ENCODE measurements around the gene RAB34. TPM values are rescaled to one million over a fixed set of nuclear protein-coding genes. Genes with fewer than 3 reads are reported as not detected.
"Not testable (repeated sequence)": the region's sequence is repeated elsewhere in the genome, so short reads cannot be mapped to it uniquely, and the experiment has no call there.

Gene RAB34
- total and polyA plus RNA-seq, 2 donors (not counting 3 experiments of a cell fraction or from before 2014, with no cell fraction given), result 62.3 to 113 TPM

GRCh38 chr17:28737316-28737715, 19.6 kb upstream of the RAB34 start:
- no peak overlapping the region for H3K27ac ChIP-seq (ENCODE audit: insufficient read depth, low read depth, low read length)
- no peaks in the 10 kb centered on the region for H3K27me3 ChIP-seq (ENCODE audit: control insufficient read depth in 2 of 2, insufficient read depth in 2 of 2, low read length in 2 of 2)
- no peaks in the 10 kb centered on the region for H3K9me3 ChIP-seq (replicated peaks; ENCODE audit: control insufficient read depth, insufficient read depth, low read length)
- no TSS peak for BruUV-seq (replicated peaks)
- CTCF ChIA-PET, result interaction anchor here (1.2 kb wide), 1 partner anchor 10 kb away, joined by 3 read pairs; no protein-coding TSS in a partner anchor
- no peak for TF ChIP-seq POLR2AphosphoS5 (IDR thresholded peaks at IDR 0.05; ENCODE audit: insufficient read depth, low read depth, low read length)
- TF ChIP-seq CTCF (IDR thresholded peaks at IDR 0.05; ENCODE audit: extremely low read depth in 1 of 2, insufficient read depth in 1 of 2, low read depth in 1 of 2, low read length in 2 of 2), result no peak
- TF ChIP-seq MYC (IDR thresholded peaks at IDR 0.05; ENCODE audit: low read depth, low read length), result no peak
- no peak for TF ChIP-seq MAX (IDR thresholded peaks at IDR 0.05; ENCODE audit: insufficient read depth, insufficient read length)
- TF ChIP-seq EZH2 (IDR thresholded peaks at IDR 0.05; ENCODE audit: borderline replicate concordance, low read depth, low read length, severe bottlenecking), result no peak
- FAIRE-seq, result no peak
- POLR2A ChIA-PET, result no interaction called here
- no peak overlapping the region for H3K4me2 ChIP-seq (ENCODE audit: insufficient read depth, low read length)
- no peak overlapping the region for H2AFZ ChIP-seq (ENCODE audit: low read depth, low read length)
- H3K36me3 ChIP-seq (ENCODE audit: control insufficient read depth in 2 of 2, extremely low read depth in 1 of 2, insufficient read depth in 2 of 2, low read length in 2 of 2), result no peaks in the 10 kb centered on the region
- DNase-seq (ENCODE audit: low read depth, low spot score), result no peak
- no peaks in the 10 kb centered on the region for H3K79me2 ChIP-seq (ENCODE audit: control insufficient read depth, insufficient read depth, low read length)
- H3K4me3 ChIP-seq (replicated peaks in 1 of 3; ENCODE audit: insufficient read depth in 1 of 3, low read depth in 1 of 3, low read length in 3 of 3), result no peak overlapping the region
- H4K20me1 ChIP-seq (replicated peaks; ENCODE audit: control insufficient read depth, extremely low read depth, insufficient read depth, low read length), result no peaks in the 10 kb centered on the region
- dilution Hi-C loops (cut with MboI; ENCODE audit: extremely low pct_ligation_motif_present, low sequenced_read_pairs), result no loop called here
- intact Hi-C loops (cut with micrococcal nuclease), result no loop called here
- no peaks in the 10 kb centered on the region for H3K4me1 ChIP-seq (ENCODE audit: control insufficient read depth, extremely low read depth, insufficient read depth, low read length)
- H3K9ac ChIP-seq (replicated peaks; ENCODE audit: extremely low read depth, insufficient read depth, low read length), result no peak overlapping the region
- no peaks in the 10 kb centered on the region for H3K9me1 ChIP-seq (replicated peaks; ENCODE audit: control insufficient read depth, extremely low read depth, insufficient read depth, low read length)

- CTCF ChIA-PET, result interaction anchor here (1.2 to 13.7 kb wide), 3 partner anchors 9 to 11 kb away, joined by 3 to 602 read pairs (median 8); partner anchors contain the start of gene TRAF4
- intact Hi-C loops (cut with micrococcal nuclease); H3K36me3 ChIP-seq (ENCODE audit: control insufficient read depth in 2 of 2, extremely low read depth in 1 of 2, insufficient read depth in 2 of 2, low read length in 2 of 2); H2AFZ ChIP-seq (ENCODE audit: low read depth, low read length); BruUV-seq (replicated peaks); H3K27me3 ChIP-seq (ENCODE audit: control insufficient read depth in 2 of 2, insufficient read depth in 2 of 2, low read length in 2 of 2); H3K4me2 ChIP-seq (ENCODE audit: insufficient read depth, low read length); H3K9ac ChIP-seq (replicated peaks; ENCODE audit: extremely low read depth, insufficient read depth, low read length); H3K9me1 ChIP-seq (replicated peaks; ENCODE audit: control insufficient read depth, extremely low read depth, insufficient read depth, low read length); POLR2A ChIA-PET; FAIRE-seq; dilution Hi-C loops (cut with MboI; ENCODE audit: extremely low pct_ligation_motif_present, low sequenced_read_pairs); DNase-seq (ENCODE audit: low read depth, low spot score); H3K4me1 ChIP-seq (ENCODE audit: control insufficient read depth, extremely low read depth, insufficient read depth, low read length); H3K9me3 ChIP-seq (replicated peaks; ENCODE audit: control insufficient read depth, insufficient read depth, low read length); H4K20me1 ChIP-seq (replicated peaks; ENCODE audit: control insufficient read depth, extremely low read depth, insufficient read depth, low read length); H3K27ac ChIP-seq (ENCODE audit: insufficient read depth, low read depth, low read length); H3K4me3 ChIP-seq (replicated peaks in 1 of 3; ENCODE audit: insufficient read depth in 1 of 3, low read depth in 1 of 3, low read length in 3 of 3); H3K79me2 ChIP-seq (ENCODE audit: control insufficient read depth, insufficient read depth, low read length): not testable (repeated sequence)
Measured at GRCh38 chr17:28735913-28736769, 18.5 kb upstream of the RAB34 start.

All from endothelial cell of umbilical vein (primary cell).